Tibial nerve (tissue), 4 donors: ENCODE measurements around the gene ENDOU. TPM values are rescaled to one million over a fixed set of nuclear protein-coding genes. Genes with fewer than 3 reads are reported as not detected.

Source experiments
- DNase-seq, 2 donors: peaks; one replicate each; pipeline ENCODE4 v3.0.0-alpha.2; 2019; ENCODE audit warnings: low spot score in 2 of 2
- H3K27ac ChIP-seq, 4 donors: fragments of 200-600 bp; sonication (generic) in 3 of 4; one replicate each; pipeline ENCODE4 v1.5.1; 2017 to 2019; ENCODE audit warnings: mild to moderate bottlenecking in 1 of 4
- H3K27me3 ChIP-seq, 2 donors: fragments of 200-600 bp; sonication (generic) in 1 of 2; one replicate each; pipeline versions ENCODE4 v1.5.1 to v1.6.0; 2017 to 2019
- H3K36me3 ChIP-seq, 3 donors: fragments of 200-600 bp; sonication (generic); one replicate each; pipeline ENCODE4 v1.5.1; 2018 to 2019
- H3K4me1 ChIP-seq, 4 donors: fragments of 200-600 bp; sonication (generic) in 3 of 4; one replicate each; pipeline ENCODE4 v1.5.1; 2017 to 2019
- H3K4me3 ChIP-seq, 4 donors: fragments of 200-600 bp; sonication (generic) in 3 of 4; one replicate each; pipeline ENCODE4 v1.5.1; 2017 to 2019; ENCODE audit warnings: mild to moderate bottlenecking in 1 of 4, moderate library complexity in 1 of 4
- H3K9me3 ChIP-seq, 4 donors: fragments of 200-600 bp; sonication (generic) in 3 of 4; one replicate each; pipeline ENCODE4 v1.5.1; 2017 to 2019
- EP300 ChIP-seq, 2 donors: sonication (generic); formaldehyde crosslinking; IDR thresholded peaks; one replicate each; pipeline ENCODE4 v1.6.1; 2017; ENCODE audit warnings: antibody characterized with exemption in 2 of 2, mild to moderate bottlenecking in 1 of 2
- POLR2A ChIP-seq, 2 donors: fragments of 450-650 bp; IDR thresholded peaks; one replicate each; pipeline ENCODE4 v1.6.1; 2017; ENCODE audit warnings: antibody characterized with exemption in 2 of 2, mild to moderate bottlenecking in 2 of 2, moderate library complexity in 2 of 2
- WGBS, 2 donors: methylation state at CpG; one replicate each; pipeline ENCODE4 v1.1.5; 2018; 5-methylcytosine and 5-hydroxymethylcytosine counted together
- total RNA-seq, 4 donors: library from RNA; depleted of rRNA; stranded (reverse); fragments of >200 nt; gene quantifications; one replicate each; pipeline ENCODE4 v1.1.0, GENCODE V29; 2016
- TF ChIP-seq, protein P1 (sequence below), 5 experiments: fragments of 200-600 bp in 3 of 5; fragments of 450-650 bp in 2 of 5; sonication (generic) in 3 of 5; IDR thresholded peaks; one replicate each; pipeline ENCODE4 v1.5.1; 2016 to 2019; ENCODE audit warnings: antibody characterized with exemption in 5 of 5, mild to moderate bottlenecking in 3 of 5, moderate library complexity in 2 of 5

Gene ENDOU
- total RNA-seq, 4 donors from 2014 or later: 0.30 to 1.2 (median 0.42) TPM; not detected in 1

- WGBS, 2 donors: 71 to 72% methylated on average over 12 of the region's 12 CpGs
- Histone ChIP-seq H3K9me3 (no peaks in the 10 kb centered on the region), H3K4me3 (peak overlapping the region in 3 of 4 donors; percentile 3 to 74 (median 9)), H3K4me1 (peaks cover 0 to 60% (median 33%) of the 10 kb centered on the region in 4 donors), H3K27me3 (no peaks in the 10 kb centered on the region), H3K36me3 (no peaks in the 10 kb centered on the region), H3K27ac (peak overlapping the region in 2 of 4 donors; percentile 18 to 34)
- DNase-seq: no peak
- no peak for TF ChIP-seq EP300 (IDR thresholded peaks at IDR 0.05)
- TF ChIP-seq, protein P1, sequence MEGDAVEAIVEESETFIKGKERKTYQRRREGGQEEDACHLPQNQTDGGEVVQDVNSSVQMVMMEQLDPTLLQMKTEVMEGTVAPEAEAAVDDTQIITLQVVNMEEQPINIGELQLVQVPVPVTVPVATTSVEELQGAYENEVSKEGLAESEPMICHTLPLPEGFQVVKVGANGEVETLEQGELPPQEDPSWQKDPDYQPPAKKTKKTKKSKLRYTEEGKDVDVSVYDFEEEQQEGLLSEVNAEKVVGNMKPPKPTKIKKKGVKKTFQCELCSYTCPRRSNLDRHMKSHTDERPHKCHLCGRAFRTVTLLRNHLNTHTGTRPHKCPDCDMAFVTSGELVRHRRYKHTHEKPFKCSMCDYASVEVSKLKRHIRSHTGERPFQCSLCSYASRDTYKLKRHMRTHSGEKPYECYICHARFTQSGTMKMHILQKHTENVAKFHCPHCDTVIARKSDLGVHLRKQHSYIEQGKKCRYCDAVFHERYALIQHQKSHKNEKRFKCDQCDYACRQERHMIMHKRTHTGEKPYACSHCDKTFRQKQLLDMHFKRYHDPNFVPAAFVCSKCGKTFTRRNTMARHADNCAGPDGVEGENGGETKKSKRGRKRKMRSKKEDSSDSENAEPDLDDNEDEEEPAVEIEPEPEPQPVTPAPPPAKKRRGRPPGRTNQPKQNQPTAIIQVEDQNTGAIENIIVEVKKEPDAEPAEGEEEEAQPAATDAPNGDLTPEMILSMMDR (IDR thresholded peaks at IDR 0.05): no peak
- no peak for TF ChIP-seq POLR2A (IDR thresholded peaks at IDR 0.05)
Measured at GRCh38 chr12:47755655-47756562, 30.6 kb upstream of the ENDOU start.

- H3K4me1 ChIP-seq: peaks cover 0 to 58% (median 33%) of the 10 kb centered on the region in 4 donors
- WGBS, 2 donors: 74 to 87% methylated on average over 3 of the region's 3 CpGs
- no peaks in the 10 kb centered on the region for H3K9me3 ChIP-seq
- H3K27me3 ChIP-seq: no peaks in the 10 kb centered on the region
- H3K27ac ChIP-seq: peak overlapping the region in 1 of 4 donors; percentile 60
- DNase-seq: no peak
- H3K36me3 ChIP-seq: no peaks in the 10 kb centered on the region
- no peak for TF ChIP-seq POLR2A (IDR thresholded peaks at IDR 0.05)
- H3K4me3 ChIP-seq: peak overlapping the region in 1 of 4 donors; percentile 74
Measured at GRCh38 chr12:47754881-47755280, 29.6 kb upstream of the ENDOU start.

- Histone ChIP-seq H3K4me3 (no peak overlapping the region), H3K27ac (peak overlapping the region in 3 of 4 donors; percentile 46 to 60 (median 53)), H3K9me3 (no peaks in the 10 kb centered on the region), H3K36me3 (no peaks in the 10 kb centered on the region), H3K4me1 (peaks cover 0 to 50% (median 28%) of the 10 kb centered on the region in 4 donors), H3K27me3 (no peaks in the 10 kb centered on the region)
- 83 to 84% methylated on average over 4 of the region's 4 CpGs for WGBS, 2 donors
- no peak for DNase-seq
- no peak for TF ChIP-seq POLR2A (IDR thresholded peaks at IDR 0.05)
- TF ChIP-seq, protein P1 (IDR thresholded peaks at IDR 0.05): no peak
- no peak for TF ChIP-seq EP300 (IDR thresholded peaks at IDR 0.05)
Measured at GRCh38 chr12:47754126-47754525, 28.8 kb upstream of the ENDOU start.

DNA sequence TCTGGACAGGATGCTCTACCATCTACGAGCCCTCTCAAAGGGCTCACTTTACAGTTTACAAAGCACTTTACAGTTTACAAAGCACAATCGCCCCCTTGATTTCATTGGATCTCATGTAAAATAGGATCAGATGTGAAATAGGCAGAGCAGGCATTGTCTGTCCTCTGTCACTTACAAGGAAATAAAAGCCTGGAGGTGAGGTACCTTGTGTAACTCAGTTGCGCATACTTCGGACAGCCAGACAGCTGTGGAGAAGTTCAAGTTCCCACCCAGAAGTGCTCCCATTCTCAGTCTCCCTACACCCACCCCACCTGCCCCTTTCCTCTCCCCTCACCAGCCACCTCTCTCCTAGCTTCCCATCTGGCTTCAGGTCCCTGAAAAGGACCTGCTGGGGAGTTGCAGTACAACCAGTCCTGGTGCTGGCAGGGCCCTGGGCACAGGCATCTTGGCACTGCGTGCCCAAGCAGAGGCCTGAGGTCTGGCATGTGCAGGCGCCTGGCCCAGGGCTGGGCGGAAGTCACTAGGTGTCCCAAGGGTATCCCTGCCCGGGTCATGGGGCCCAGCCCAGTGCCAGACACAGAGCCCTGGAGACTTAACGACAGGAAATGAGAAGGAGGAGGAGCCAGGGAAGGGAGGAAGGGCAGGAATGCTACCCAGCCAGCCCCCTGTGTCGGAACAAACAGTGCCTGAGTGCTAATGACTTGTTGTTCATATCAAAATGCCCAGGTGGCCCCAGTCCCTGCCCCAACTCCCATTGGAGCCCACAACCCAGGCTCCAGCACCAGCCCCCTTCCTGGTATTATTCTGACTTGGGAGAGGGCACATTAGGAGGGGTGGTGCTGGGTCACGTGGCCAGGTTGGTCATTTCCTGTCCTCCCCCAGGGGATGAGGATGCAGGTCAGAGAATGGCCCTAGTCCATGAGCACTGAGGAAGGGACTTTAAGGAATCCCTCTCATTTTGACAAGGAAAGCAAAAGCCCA lies 28.0 kb upstream of the ENDOU start:
- no peak overlapping the region for H3K4me3 ChIP-seq
- peaks cover 0 to 45% (median 23%) of the 10 kb centered on the region in 4 donors for H3K4me1 ChIP-seq
- peaks cover 0 to 5% (median 0%) of the 10 kb centered on the region in 3 donors for H3K36me3 ChIP-seq
- DNase-seq: no peak
- no peaks in the 10 kb centered on the region for H3K27me3 ChIP-seq
- WGBS, 2 donors: 62 to 64% methylated on average over 11 of the region's 11 CpGs
- peak in 1 of 2 donors; percentile 62 for TF ChIP-seq EP300 (IDR thresholded peaks at IDR 0.05)
- TF ChIP-seq, protein P1 (IDR thresholded peaks at IDR 0.05): no peak
- peak overlapping the region in 3 of 4 donors; percentile 46 to 60 (median 53) for H3K27ac ChIP-seq
- no peaks in the 10 kb centered on the region for H3K9me3 ChIP-seq

GRCh38 chr12:47752552-47752951 lies 27.3 kb upstream of the ENDOU start:
- H3K36me3 ChIP-seq: peaks cover 0 to 5% (median 0%) of the 10 kb centered on the region in 3 donors
- H3K4me1 ChIP-seq: peaks cover 0 to 37% (median 18%) of the 10 kb centered on the region in 4 donors
- no peak overlapping the region for H3K4me3 ChIP-seq
- H3K27me3 ChIP-seq: no peaks in the 10 kb centered on the region
- DNase-seq: no peak
- peak overlapping the region in 1 of 4 donors; percentile 60 for H3K27ac ChIP-seq
- 64 to 75% methylated on average over 7 of the region's 7 CpGs for WGBS, 2 donors
- no peaks in the 10 kb centered on the region for H3K9me3 ChIP-seq
- no peak for TF ChIP-seq EP300 (IDR thresholded peaks at IDR 0.05)
- TF ChIP-seq POLR2A (IDR thresholded peaks at IDR 0.05): no peak
- TF ChIP-seq, protein P1 (IDR thresholded peaks at IDR 0.05): no peak
